Posterior cingulate gyrus (tissue), 11 donors: Measurements from ENCODE around the gene SMCO2.

Source experiments
- DNase-seq, 10 donors: peaks; one replicate each; pipeline versions ENCODE4 v3.0.0 to v3.0.0-alpha.2; 2020 to 2021; ENCODE audit warnings: mixed read lengths in 3 of 10
- intact Hi-C: fragments of 100-400 bp; cut with DNase I; formaldehyde crosslinking; loops from one replicate; pipeline ENCODE4 v1.15.1; 2023

The SMCO2 gene

GRCh38 chr12:27446436-27446835 is at the start of gene SMCO2:
TSS of gene SMCO2 (plus strand) at chr12:27446736. CDS start at chr12:27470632, 23,896 bp downstream.
- intact Hi-C loops, result no loop called here
- DNase-seq, result no peak

- DNase-seq, result no peak
- intact Hi-C loops, result no loop called here
Measured at GRCh38 chr12:27398466-27398865, 48.1 kb upstream of the SMCO2 start.

- intact Hi-C loops, result no loop called here
- DNase-seq, result no peak
Measured at GRCh38 chr12:27399074-27399473, 47.5 kb upstream of the SMCO2 start.

GRCh38 chr12:27400856-27401354 is 45.6 kb upstream of the SMCO2 start:
- intact Hi-C loops, result no loop called here
- DNase-seq, result peak in 1 of 10 donors; percentile 62

- no peak for DNase-seq
- intact Hi-C loops, result no loop called here
Measured at GRCh38 chr12:27412047-27412446, 34.5 kb upstream of the SMCO2 start.

- intact Hi-C loops, result no loop called here
- DNase-seq, result no peak
Measured at GRCh38 chr12:27422697-27423096, 23.8 kb upstream of the SMCO2 start.

- peak in 1 of 10 donors; percentile 12 for DNase-seq
Measured at GRCh38 chr12:27424631-27425230, 21.8 kb upstream of the SMCO2 start.

GRCh38 chr12:27425306-27425705 is 21.2 kb upstream of the SMCO2 start:
- no peak for DNase-seq
- intact Hi-C loops, result no loop called here

More at GRCh38 chr12:27424631-27425230, 21.8 kb upstream of the SMCO2 start:
- intact Hi-C loops, result no loop called here

- no peak for DNase-seq
- intact Hi-C loops, result no loop called here
Measured at GRCh38 chr12:27426743-27427487, 19.6 kb upstream of the SMCO2 start.

GRCh38 chr12:27427824-27428223 is 18.7 kb upstream of the SMCO2 start:
- intact Hi-C loops, result no loop called here
- DNase-seq, result no peak

GRCh38 chr12:27428466-27428865 is 18.1 kb upstream of the SMCO2 start:
- intact Hi-C loops, result no loop called here
- no peak for DNase-seq

- intact Hi-C loops, result no loop called here
Measured at GRCh38 chr12:27429606-27430005, 16.9 kb upstream of the SMCO2 start.

GRCh38 chr12:27431185-27431584 is 15.4 kb upstream of the SMCO2 start:
- intact Hi-C loops, result no loop called here

More at GRCh38 chr12:27429606-27430005, 16.9 kb upstream of the SMCO2 start:
- DNase-seq, result no peak

GRCh38 chr12:27434673-27435565 is 11.6 kb upstream of the SMCO2 start:
- peak in 3 of 10 donors; percentile 11 to 80 (median 12) for DNase-seq
- intact Hi-C loops, result loop anchor here (1.0 to 2.0 kb wide), 2 partner anchors 88 to 218 kb away; no protein-coding TSS in a partner anchor

More at GRCh38 chr12:27431185-27431584, 15.4 kb upstream of the SMCO2 start:
- DNase-seq, result no peak

GRCh38 chr12:27436029-27436428 is 10.5 kb upstream of the SMCO2 start:
- intact Hi-C loops, result no loop called here
- no peak for DNase-seq

- intact Hi-C loops, result no loop called here
- no peak for DNase-seq
Measured at GRCh38 chr12:27436768-27437167, 9.8 kb upstream of the SMCO2 start.

GRCh38 chr12:27437839-27438238 is 8.7 kb upstream of the SMCO2 start:
- DNase-seq, result no peak

GRCh38 chr12:27447761-27448160 is 1.2 kb downstream of the SMCO2 start:
- DNase-seq, result peak in 1 of 10 donors; percentile 33
- intact Hi-C loops, result no loop called here

More at GRCh38 chr12:27437839-27438238, 8.7 kb upstream of the SMCO2 start:
- intact Hi-C loops, result no loop called here

- intact Hi-C loops, result no loop called here
- no peak for DNase-seq
Measured at GRCh38 chr12:27449026-27449425, 2.5 kb downstream of the SMCO2 start.

- DNase-seq, result no peak
- intact Hi-C loops, result no loop called here
Measured at GRCh38 chr12:27449893-27450534, 3.5 kb downstream of the SMCO2 start.
